Effector memory CD4-positive, alpha-beta T cell (primary cell): Measurements from ENCODE around the gene TDRD6.

Experiments used
- DNase-seq, 3 donors: peaks; one replicate each; pipeline ENCODE4 v3.0.0-alpha.2; 2020
- H3K27ac ChIP-seq: 2 replicates; pipeline ENCODE4 v1.7.0; 2013; ENCODE audit warnings: mild to moderate bottlenecking, low read length, moderate library complexity; ENCODE audit not compliant: insufficient read depth, poor library complexity, severe bottlenecking
- H3K27me3 ChIP-seq: replicated peaks from 2 replicates; pipeline ENCODE4 v1.7.0; 2013; ENCODE audit warnings: mild to moderate bottlenecking, low read length; ENCODE audit not compliant: insufficient read depth, control insufficient read depth, poor library complexity, severe bottlenecking
- H3K36me3 ChIP-seq: 2 replicates; pipeline ENCODE4 v1.7.0; 2013; ENCODE audit warnings: mild to moderate bottlenecking, low read length, moderate library complexity; ENCODE audit not compliant: control insufficient read depth, insufficient read depth
- H3K4me1 ChIP-seq: 2 replicates; pipeline ENCODE4 v1.7.0; 2013; ENCODE audit warnings: low read length, mild to moderate bottlenecking; ENCODE audit not compliant: control insufficient read depth, insufficient read depth, poor library complexity, severe bottlenecking
- H3K4me3 ChIP-seq: 2 replicates; pipeline ENCODE4 v1.7.0; 2013; ENCODE audit warnings: low read length, low read depth, mild to moderate bottlenecking; ENCODE audit not compliant: insufficient read depth, poor library complexity, severe bottlenecking
- H3K9me3 ChIP-seq: 2 replicates; pipeline ENCODE4 v1.7.0; 2013; ENCODE audit warnings: mild to moderate bottlenecking, low read length, moderate library complexity; ENCODE audit not compliant: control insufficient read depth

Gene TDRD6

GRCh38 chr6:46677314-46677654 is 10.4 kb upstream of the TDRD6 start:
- Histone ChIP-seq H3K27me3 (no peaks in the 10 kb centered on the region), H3K27ac (no peak overlapping the region), H3K4me3 (no peak overlapping the region), H3K9me3 (no peaks in the 10 kb centered on the region), H3K4me1 (no peaks in the 10 kb centered on the region), H3K36me3 (no peaks in the 10 kb centered on the region)
- no peak for DNase-seq

- DNase-seq = no peak
- Histone ChIP-seq H3K27me3 (no peaks in the 10 kb centered on the region), H3K27ac (no peak overlapping the region), H3K36me3 (no peaks in the 10 kb centered on the region), H3K4me3 (no peak overlapping the region), H3K4me1 (no peaks in the 10 kb centered on the region), H3K9me3 (no peaks in the 10 kb centered on the region)
Measured at GRCh38 chr6:46684771-46685170, 2.9 kb upstream of the TDRD6 start.

GRCh38 chr6:46688117-46688965 is 656 bp downstream of the TDRD6 start:
- H3K4me3 ChIP-seq = no peak overlapping the region
- no peak for DNase-seq
- no peak overlapping the region for H3K27ac ChIP-seq
- no peaks in the 10 kb centered on the region for H3K9me3 ChIP-seq
- no peaks in the 10 kb centered on the region for H3K27me3 ChIP-seq
- no peaks in the 10 kb centered on the region for H3K36me3 ChIP-seq
- H3K4me1 ChIP-seq = no peaks in the 10 kb centered on the region

GRCh38 chr6:46688966-46689335 is 1.3 kb downstream of the TDRD6 start:
- Histone ChIP-seq H3K36me3 (no peaks in the 10 kb centered on the region), H3K9me3 (no peaks in the 10 kb centered on the region), H3K4me3 (no peak overlapping the region), H3K4me1 (no peaks in the 10 kb centered on the region), H3K27ac (no peak overlapping the region), H3K27me3 (no peaks in the 10 kb centered on the region)
- no peak for DNase-seq

GRCh38 chr6:46689657-46690056 is 2.0 kb downstream of the TDRD6 start:
- Histone ChIP-seq H3K4me1 (no peaks in the 10 kb centered on the region), H3K27ac (no peak overlapping the region), H3K9me3 (no peaks in the 10 kb centered on the region), H3K36me3 (no peaks in the 10 kb centered on the region), H3K27me3 (no peaks in the 10 kb centered on the region), H3K4me3 (no peak overlapping the region)
- no peak for DNase-seq

- Histone ChIP-seq H3K9me3 (no peaks in the 10 kb centered on the region), H3K4me1 (no peaks in the 10 kb centered on the region), H3K27ac (no peak overlapping the region), H3K36me3 (no peaks in the 10 kb centered on the region), H3K4me3 (no peak overlapping the region), H3K27me3 (no peaks in the 10 kb centered on the region)
- DNase-seq = no peak
Measured at GRCh38 chr6:46690141-46690755, 2.6 kb downstream of the TDRD6 start.

GRCh38 chr6:46690911-46691451 is 3.3 kb downstream of the TDRD6 start:
- Histone ChIP-seq H3K27me3 (no peaks in the 10 kb centered on the region), H3K4me3 (no peak overlapping the region), H3K4me1 (no peaks in the 10 kb centered on the region), H3K36me3 (no peaks in the 10 kb centered on the region), H3K9me3 (no peaks in the 10 kb centered on the region), H3K27ac (no peak overlapping the region)
- DNase-seq = no peak

GRCh38 chr6:46699970-46700369 is 12.3 kb downstream of the TDRD6 start:
- DNase-seq = no peak
- Histone ChIP-seq H3K4me3 (no peak overlapping the region), H3K27ac (no peak overlapping the region), H3K27me3 (no peaks in the 10 kb centered on the region), H3K36me3 (no peaks in the 10 kb centered on the region), H3K4me1 (no peaks in the 10 kb centered on the region), H3K9me3 (no peaks in the 10 kb centered on the region)

GRCh38 chr6:46704562-46704961 is 16.9 kb downstream of the TDRD6 start:
- Histone ChIP-seq H3K9me3 (no peaks in the 10 kb centered on the region), H3K27me3 (peaks cover 2% of the 10 kb centered on the region), H3K36me3 (no peaks in the 10 kb centered on the region), H3K27ac (no peak overlapping the region), H3K4me3 (no peak overlapping the region), H3K4me1 (no peaks in the 10 kb centered on the region)
- no peak for DNase-seq

GRCh38 chr6:46706464-46706863 is 18.8 kb downstream of the TDRD6 start:
- no peak for DNase-seq
- H3K27me3 ChIP-seq = peaks cover 2% of the 10 kb centered on the region
- no peak overlapping the region for H3K27ac ChIP-seq
- H3K4me1 ChIP-seq = no peaks in the 10 kb centered on the region
- H3K36me3 ChIP-seq = no peaks in the 10 kb centered on the region
- H3K4me3 ChIP-seq = no peak overlapping the region
- H3K9me3 ChIP-seq = no peaks in the 10 kb centered on the region
